Neural crest cell (in vitro differentiated cells): ENCODE results near the gene ATP5F1B. TPM values are rescaled to one million over a fixed set of nuclear protein-coding genes. Genes with fewer than 3 reads are reported as not detected.

Experiments
- DNase-seq: peaks from one replicate; pipeline ENCODE4 v3.0.0; 2021; ENCODE audit warnings: low read depth, mixed read lengths, low spot score
- H3K27ac Mint-ChIP-seq: one replicate; pipeline ENCODE4 v1.8.0; 2021; ENCODE audit warnings: mild to moderate bottlenecking, mixed read lengths; ENCODE audit not compliant: unreplicated experiment
- H3K27me3 Mint-ChIP-seq: 2 replicates; pipeline ENCODE4 v1.8.0; 2021; ENCODE audit warnings: low read depth, mild to moderate bottlenecking, mixed read lengths
- H3K36me3 Mint-ChIP-seq: 2 replicates; pipeline ENCODE4 v1.8.0; 2021; ENCODE audit warnings: low read depth, mild to moderate bottlenecking, mixed read lengths
- H3K4me1 Mint-ChIP-seq: 2 replicates; pipeline ENCODE4 v1.8.0; 2021; ENCODE audit warnings: mixed read lengths
- H3K4me3 Mint-ChIP-seq: one replicate; pipeline ENCODE4 v1.8.0; 2021; ENCODE audit warnings: mild to moderate bottlenecking, mixed read lengths
- H3K9me3 Mint-ChIP-seq: 2 replicates; pipeline ENCODE4 v1.8.0; 2021; ENCODE audit warnings: mixed read lengths
- total RNA-seq: library from RNA; stranded (reverse); gene quantifications from 2 replicates; pipeline ENCODE4 v1.2.1, GENCODE V29; 2021
- TF ChIP-seq, protein P1 (sequence below): fragments of 200-600 bp; sonication (generic); conservative IDR thresholded peaks from 2 replicates; pipeline ENCODE4 v1.5.0; 2021; ENCODE audit warnings: antibody characterized with exemption, mild to moderate bottlenecking

The ATP5F1B gene
- total RNA-seq, 1 donor from 2014 or later = 651 TPM

GRCh38 chr12:56631790-56632700 lies 13.7 kb downstream of the ATP5F1B start:
- Mint-ChIP-seq H3K4me1 (peaks cover 80% of the 10 kb centered on the region), H3K4me3 (peak overlapping the region; percentile 97), H3K9me3 (no peaks in the 10 kb centered on the region), H3K27me3 (no peaks in the 10 kb centered on the region), H3K27ac (peak overlapping the region; percentile 28), H3K36me3 (no peaks in the 10 kb centered on the region)
- peak; percentile 50 for DNase-seq
- TF ChIP-seq, protein P1, sequence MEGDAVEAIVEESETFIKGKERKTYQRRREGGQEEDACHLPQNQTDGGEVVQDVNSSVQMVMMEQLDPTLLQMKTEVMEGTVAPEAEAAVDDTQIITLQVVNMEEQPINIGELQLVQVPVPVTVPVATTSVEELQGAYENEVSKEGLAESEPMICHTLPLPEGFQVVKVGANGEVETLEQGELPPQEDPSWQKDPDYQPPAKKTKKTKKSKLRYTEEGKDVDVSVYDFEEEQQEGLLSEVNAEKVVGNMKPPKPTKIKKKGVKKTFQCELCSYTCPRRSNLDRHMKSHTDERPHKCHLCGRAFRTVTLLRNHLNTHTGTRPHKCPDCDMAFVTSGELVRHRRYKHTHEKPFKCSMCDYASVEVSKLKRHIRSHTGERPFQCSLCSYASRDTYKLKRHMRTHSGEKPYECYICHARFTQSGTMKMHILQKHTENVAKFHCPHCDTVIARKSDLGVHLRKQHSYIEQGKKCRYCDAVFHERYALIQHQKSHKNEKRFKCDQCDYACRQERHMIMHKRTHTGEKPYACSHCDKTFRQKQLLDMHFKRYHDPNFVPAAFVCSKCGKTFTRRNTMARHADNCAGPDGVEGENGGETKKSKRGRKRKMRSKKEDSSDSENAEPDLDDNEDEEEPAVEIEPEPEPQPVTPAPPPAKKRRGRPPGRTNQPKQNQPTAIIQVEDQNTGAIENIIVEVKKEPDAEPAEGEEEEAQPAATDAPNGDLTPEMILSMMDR = no peak

- Mint-ChIP-seq H3K27me3 (no peaks in the 10 kb centered on the region), H3K9me3 (no peaks in the 10 kb centered on the region), H3K27ac (peak within 1 kb of the TSS; percentile 95), H3K4me3 (peak within 1 kb of the TSS; percentile 97), H3K4me1 (peaks cover 73% of the 10 kb centered on the region), H3K36me3 (no peaks in the 10 kb centered on the region)
- TF ChIP-seq, protein P1 = no peak
- peak; percentile 84 for DNase-seq
Observed at GRCh38 chr12:56630180-56630632, 15.6 kb downstream of the ATP5F1B start, which contains the start of gene BAZ2A. TSS of gene BAZ2A (minus strand) at chr12:56630326. CDS start at chr12:56617530, 12,796 bp downstream.

GRCh38 chr12:56629459-56630179 lies 16.2 kb downstream of the ATP5F1B start:
- Mint-ChIP-seq H3K27me3 (no peaks in the 10 kb centered on the region), H3K27ac (peak overlapping the region; percentile 95), H3K4me1 (peaks cover 67% of the 10 kb centered on the region), H3K36me3 (no peaks in the 10 kb centered on the region), H3K4me3 (peak overlapping the region; percentile 97), H3K9me3 (no peaks in the 10 kb centered on the region)
- no peak for DNase-seq
- TF ChIP-seq, protein P1 = no peak

DNA sequence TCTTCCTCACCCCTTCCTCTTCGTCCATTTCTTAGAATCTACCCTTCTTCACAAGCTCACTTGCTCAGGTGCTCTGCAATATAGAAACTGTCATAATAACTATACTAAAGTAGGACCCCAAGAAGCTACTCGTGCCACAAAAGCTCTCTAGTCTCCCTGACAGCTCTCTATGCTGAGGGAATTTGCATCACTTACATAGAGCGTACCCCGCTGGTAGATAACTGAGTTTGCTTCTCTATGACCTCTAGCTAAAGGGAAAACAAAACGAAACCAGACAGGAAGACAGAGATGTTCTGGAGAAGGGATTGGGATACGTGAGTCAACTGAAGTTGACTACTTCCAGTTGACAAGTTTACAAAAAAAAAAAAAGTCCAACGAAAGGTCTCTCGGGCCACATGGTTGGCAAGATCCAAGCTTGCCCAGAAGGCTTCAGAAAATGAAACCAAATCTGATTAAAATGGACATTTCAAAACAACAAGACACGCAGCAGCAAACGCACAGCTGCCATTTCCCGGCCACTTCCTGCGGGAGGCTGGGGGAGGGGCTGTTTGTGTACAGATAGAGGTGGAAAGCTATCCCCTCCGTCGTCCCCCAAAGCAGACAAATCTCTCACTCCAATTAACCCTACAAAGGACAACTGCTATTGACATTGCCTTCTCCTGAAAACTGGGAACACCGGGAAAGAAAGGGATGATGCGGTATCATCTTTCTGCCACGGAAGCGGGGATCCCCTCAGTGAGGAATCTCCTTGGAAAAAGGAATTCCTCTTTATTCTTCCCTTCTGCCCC lies 16.9 kb downstream of the ATP5F1B start:
- Mint-ChIP-seq H3K4me1 (peaks cover 64% of the 10 kb centered on the region), H3K9me3 (no peaks in the 10 kb centered on the region), H3K27me3 (no peaks in the 10 kb centered on the region), H3K36me3 (no peaks in the 10 kb centered on the region), H3K4me3 (peak overlapping the region; percentile 97), H3K27ac (peak overlapping the region; percentile 95)
- TF ChIP-seq, protein P1 = no peak
- DNase-seq = peak; percentile 42

GRCh38 chr12:56626701-56627100 lies 19.1 kb downstream of the ATP5F1B start:
- TF ChIP-seq, protein P1 = no peak
- no peak for DNase-seq
- Mint-ChIP-seq H3K36me3 (peaks cover 3% of the 10 kb centered on the region), H3K27ac (no peak overlapping the region), H3K4me3 (peak overlapping the region; percentile 43), H3K9me3 (no peaks in the 10 kb centered on the region), H3K4me1 (peaks cover 51% of the 10 kb centered on the region), H3K27me3 (no peaks in the 10 kb centered on the region)
